Measurements from ENCODE around the gene POU2F1.
A peak's percentile ranks its signal among the peaks of the same experiment; 100 is the strongest.

POU2F1 gene

DNA sequence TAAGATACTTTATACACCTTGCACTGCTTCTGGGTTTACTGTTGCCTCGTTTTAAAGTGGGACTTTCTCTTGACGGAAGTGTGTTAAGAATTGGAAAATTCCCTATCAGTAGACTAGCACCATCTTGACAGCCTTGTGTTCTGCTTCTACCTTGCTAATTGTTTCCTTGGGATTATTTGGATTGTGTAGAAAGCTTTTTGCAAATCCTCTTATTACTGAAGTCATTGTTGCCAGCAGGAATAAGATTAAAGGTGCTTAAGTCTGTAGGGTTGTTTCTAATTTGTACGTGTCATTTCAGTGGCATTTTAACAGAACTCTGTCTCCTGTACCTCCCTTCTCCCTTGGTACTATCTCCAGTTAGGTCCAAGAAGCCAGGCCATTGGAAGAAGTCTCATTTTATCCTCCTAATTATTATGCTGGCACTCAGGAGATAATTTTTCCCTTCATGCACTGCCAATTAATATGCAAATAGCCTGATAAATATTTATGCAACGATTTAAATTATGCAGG lies 107.7 kb downstream of the POU2F1 start:
- DNase-seq: no peak

- DNase-seq: peak; percentile 52
Observed at GRCh38 chr1:167328816-167329483, 108.3 kb downstream of the POU2F1 start.

DNA sequence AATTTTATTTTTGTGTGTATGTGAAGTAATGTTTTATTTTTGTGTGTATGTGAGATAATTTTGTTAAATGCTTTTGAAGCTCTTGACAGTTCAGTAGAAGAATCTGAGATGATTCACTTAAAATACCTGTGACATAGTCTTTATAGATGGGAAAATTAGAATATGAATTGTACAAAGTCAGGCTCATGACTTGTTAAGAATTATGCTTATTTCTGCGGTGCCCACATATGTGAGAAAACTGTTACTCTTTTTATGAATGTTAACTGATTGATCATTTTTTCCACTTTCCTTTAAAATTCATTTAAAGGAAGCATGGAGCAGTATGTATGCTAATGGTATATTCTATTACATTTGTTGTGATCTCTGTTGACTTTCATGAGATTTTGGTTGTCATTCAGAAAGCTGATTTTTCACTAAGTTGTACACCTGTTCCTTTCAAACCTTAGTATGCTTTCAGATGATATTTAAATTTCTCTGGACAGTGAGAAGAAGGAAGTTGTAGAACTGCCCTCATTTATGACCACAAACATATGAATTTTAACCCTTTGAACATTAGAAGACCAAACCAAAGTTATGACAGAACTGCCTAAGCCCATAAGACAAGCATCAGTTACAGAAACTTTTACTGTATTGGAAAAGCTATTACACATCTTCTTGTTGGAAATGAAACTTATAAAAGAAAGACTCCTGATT lies 110.1 kb downstream of the POU2F1 start:
- DNase-seq: no peak

- DNase-seq: no peak
Observed at GRCh38 chr1:167331650-167332049, 111.0 kb downstream of the POU2F1 start.

- DNase-seq: no peak
Observed at GRCh38 chr1:167332503-167332902, 111.8 kb downstream of the POU2F1 start.

- DNase-seq: no peak
Observed at GRCh38 chr1:167333124-167333523, 112.4 kb downstream of the POU2F1 start.

DNA sequence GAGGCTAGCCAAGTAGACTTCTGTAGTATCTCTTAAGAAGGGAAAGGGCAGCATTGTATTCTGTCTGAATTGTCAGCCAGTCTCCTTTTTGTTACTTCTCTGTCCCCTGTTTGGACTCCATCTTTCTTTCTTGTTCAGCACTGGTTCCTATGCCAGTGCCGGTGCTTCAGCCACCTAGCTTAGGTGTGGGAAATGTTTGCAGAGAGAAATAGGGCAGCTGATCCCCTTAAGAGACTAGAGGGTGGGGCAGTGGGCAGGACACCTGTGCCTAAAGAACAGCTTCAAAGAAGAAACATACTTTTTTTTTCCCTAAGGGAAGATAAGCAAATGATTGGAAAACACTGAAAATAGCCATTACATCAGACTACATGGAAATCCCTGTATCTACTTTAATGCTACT lies 113.0 kb downstream of the POU2F1 start:
- no peak for DNase-seq

GRCh38 chr1:167339405-167339804 lies 118.7 kb downstream of the POU2F1 start:
- peak; percentile 13 for DNase-seq

- DNase-seq: peak; percentile 30
Observed at GRCh38 chr1:167342846-167343245, 122.2 kb downstream of the POU2F1 start.

DNA sequence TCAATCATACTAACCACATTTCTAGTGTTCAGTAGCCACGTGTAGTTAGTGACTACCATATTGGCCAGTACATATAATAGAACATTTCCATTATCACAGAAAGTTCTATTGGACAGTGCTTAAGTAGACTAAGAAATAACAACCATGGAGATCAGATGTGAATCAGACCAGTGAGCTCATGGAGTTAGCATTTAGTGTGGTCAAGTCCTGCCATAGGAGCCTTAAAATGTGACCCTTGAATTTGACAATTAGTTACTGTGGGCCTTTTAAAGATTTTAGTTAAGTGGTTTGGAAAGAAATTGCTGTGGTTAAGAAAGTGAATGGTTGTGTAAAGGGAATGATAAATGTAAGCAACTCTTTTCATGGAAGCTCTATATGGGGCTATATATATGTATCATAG lies 123.4 kb downstream of the POU2F1 start:
- no peak for DNase-seq

DNA sequence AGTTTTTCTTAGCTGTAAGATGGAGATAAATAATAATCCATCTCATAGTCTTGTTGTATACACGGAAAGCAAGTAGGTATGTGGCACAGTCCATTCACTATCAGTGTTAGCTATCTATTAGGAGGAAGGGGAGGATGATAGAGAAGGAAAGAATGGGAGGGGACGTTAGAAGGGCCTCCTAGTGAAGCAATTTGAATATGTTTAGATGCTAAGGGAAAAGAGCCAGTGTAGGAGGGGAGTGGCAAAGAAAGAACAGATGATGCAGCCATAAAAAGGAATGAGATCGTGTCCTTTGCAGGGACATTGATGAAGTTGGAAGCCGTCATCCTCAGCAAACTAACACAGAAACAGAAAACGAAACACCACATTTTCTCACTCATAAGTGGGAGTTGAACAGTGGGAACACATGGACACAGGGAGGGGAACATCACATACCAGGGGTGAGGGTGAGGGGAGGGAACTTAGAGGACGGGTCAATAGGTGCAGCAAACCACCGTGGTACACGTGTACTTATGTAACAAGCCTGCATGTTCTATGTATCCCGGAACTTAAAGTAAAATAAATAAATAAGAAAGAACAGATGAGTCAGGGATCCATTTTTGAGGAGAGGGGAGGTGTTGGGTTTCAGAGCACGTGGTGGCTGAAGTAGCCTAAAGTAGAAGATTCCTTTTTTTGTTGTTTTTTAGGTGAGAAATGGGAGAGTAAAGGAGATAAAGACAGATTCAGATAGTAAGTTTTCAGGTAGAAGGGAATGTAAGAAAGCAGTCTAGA lies 124.1 kb downstream of the POU2F1 start:
- no peak for DNase-seq

DNA sequence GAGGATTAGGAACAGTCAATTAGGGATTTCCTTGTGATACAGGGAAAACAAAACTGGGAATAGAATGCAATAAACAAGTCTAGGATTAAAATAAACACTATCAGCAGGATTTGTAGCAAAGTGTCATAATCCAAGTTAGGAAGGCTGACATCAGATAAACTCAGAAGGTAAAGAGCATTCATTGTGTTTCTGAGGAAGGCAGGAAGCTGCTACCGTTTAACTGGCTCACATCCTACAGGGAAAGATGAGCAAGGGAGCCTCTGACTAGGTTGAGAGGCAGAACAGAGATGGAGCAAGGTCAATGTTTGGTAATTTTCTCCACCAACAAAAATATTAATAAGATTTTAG lies 124.7 kb downstream of the POU2F1 start:
- no peak for DNase-seq

DNA sequence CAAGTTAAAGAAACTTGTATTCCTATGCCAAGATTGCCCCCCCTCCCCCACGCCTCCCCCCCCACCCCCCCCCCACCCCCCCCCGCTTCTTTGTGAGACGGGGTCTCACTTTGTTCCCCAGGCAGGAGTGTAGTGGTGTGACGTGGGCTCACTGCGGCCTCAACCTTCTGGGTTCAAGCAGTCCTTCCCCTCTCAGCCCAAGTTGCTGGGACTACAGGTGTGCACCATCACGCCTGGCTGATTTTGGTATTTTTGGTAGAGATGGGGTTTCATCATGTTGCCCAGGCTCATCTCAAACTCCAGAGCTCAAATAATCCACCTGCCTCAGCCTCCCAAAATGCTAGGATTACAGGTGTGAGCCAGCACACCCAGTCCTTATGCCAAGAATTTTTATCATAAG lies 136.6 kb downstream of the POU2F1 start:
- no peak for DNase-seq

GRCh38 chr1:167359295-167359694 lies 138.6 kb downstream of the POU2F1 start:
- no peak for DNase-seq

GRCh38 chr1:167360120-167360519 lies 139.4 kb downstream of the POU2F1 start:
- DNase-seq: no peak

- DNase-seq: no peak
Observed at GRCh38 chr1:167362638-167363037, 142.0 kb downstream of the POU2F1 start.

GRCh38 chr1:167364826-167365225 lies 144.1 kb downstream of the POU2F1 start:
- DNase-seq: no peak

- no peak for DNase-seq
Observed at GRCh38 chr1:167365360-167365759, 144.7 kb downstream of the POU2F1 start.

- DNase-seq: no peak
Observed at GRCh38 chr1:167367705-167368104, 147.0 kb downstream of the POU2F1 start.

- no peak for DNase-seq
Observed at GRCh38 chr1:167369175-167369574, 148.5 kb downstream of the POU2F1 start.

GRCh38 chr1:167369933-167370332 lies 149.2 kb downstream of the POU2F1 start:
- no peak for DNase-seq

GRCh38 chr1:167371030-167371429 lies 150.3 kb downstream of the POU2F1 start:
- no peak for DNase-seq

GRCh38 chr1:167373398-167373797 lies 152.7 kb downstream of the POU2F1 start:
- peak; percentile 20 for DNase-seq

GRCh38 chr1:167373986-167374385 lies 153.3 kb downstream of the POU2F1 start:
- no peak for DNase-seq

All from hematopoietic multipotent progenitor cell treated with erythropoietin and hydrocortisone succinate and interleukin-3 and kit ligand, for 8 days (in vitro differentiated cells).